ENCODE measurements around the gene HPCAL1.

DNA sequence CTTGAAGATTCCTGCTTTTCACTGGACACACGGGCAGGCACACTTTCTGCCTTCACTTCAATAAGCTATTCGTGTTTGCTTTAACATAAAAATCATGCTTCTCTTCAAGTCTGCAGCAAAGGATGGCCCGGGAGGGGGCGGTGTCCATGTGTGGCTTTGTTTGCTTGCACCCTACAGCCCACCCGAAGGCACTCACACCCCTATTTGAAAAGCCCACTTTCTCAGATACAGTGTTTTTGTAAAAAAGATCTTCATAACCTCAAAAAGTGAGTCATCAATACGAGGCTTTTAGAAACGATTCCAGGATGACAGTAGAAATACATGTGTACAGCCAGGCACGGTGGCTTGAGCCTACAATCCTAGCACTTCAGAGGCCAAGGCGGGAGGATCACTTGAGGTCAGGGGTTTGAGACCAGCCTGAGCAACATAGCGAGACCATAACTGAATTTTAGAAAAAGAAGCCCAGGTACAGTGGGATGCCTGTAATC lies 36.5 kb upstream of the HPCAL1 start:
- TF ChIP-seq, protein P1, sequence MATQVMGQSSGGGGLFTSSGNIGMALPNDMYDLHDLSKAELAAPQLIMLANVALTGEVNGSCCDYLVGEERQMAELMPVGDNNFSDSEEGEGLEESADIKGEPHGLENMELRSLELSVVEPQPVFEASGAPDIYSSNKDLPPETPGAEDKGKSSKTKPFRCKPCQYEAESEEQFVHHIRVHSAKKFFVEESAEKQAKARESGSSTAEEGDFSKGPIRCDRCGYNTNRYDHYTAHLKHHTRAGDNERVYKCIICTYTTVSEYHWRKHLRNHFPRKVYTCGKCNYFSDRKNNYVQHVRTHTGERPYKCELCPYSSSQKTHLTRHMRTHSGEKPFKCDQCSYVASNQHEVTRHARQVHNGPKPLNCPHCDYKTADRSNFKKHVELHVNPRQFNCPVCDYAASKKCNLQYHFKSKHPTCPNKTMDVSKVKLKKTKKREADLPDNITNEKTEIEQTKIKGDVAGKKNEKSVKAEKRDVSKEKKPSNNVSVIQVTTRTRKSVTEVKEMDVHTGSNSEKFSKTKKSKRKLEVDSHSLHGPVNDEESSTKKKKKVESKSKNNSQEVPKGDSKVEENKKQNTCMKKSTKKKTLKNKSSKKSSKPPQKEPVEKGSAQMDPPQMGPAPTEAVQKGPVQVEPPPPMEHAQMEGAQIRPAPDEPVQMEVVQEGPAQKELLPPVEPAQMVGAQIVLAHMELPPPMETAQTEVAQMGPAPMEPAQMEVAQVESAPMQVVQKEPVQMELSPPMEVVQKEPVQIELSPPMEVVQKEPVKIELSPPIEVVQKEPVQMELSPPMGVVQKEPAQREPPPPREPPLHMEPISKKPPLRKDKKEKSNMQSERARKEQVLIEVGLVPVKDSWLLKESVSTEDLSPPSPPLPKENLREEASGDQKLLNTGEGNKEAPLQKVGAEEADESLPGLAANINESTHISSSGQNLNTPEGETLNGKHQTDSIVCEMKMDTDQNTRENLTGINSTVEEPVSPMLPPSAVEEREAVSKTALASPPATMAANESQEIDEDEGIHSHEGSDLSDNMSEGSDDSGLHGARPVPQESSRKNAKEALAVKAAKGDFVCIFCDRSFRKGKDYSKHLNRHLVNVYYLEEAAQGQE (IDR thresholded peaks at IDR 0.05; ENCODE audit: low read depth), result no peak
- TF ChIP-seq, protein P2, sequence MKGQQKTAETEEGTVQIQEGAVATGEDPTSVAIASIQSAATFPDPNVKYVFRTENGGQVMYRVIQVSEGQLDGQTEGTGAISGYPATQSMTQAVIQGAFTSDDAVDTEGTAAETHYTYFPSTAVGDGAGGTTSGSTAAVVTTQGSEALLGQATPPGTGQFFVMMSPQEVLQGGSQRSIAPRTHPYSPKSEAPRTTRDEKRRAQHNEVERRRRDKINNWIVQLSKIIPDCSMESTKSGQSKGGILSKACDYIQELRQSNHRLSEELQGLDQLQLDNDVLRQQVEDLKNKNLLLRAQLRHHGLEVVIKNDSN (IDR thresholded peaks at IDR 0.05), result no peak
- no peak for TF ChIP-seq CREB1 (IDR thresholded peaks at IDR 0.05; ENCODE audit: low read depth)
- no peak for TF ChIP-seq YY1 (IDR thresholded peaks at IDR 0.05; ENCODE audit: low read depth)
- no peak for TF ChIP-seq TCF12 (IDR thresholded peaks at IDR 0.05; ENCODE audit: low read depth)
- TF ChIP-seq EP300 (IDR thresholded peaks at IDR 0.05; ENCODE audit: borderline replicate concordance), result no peak
- TF ChIP-seq ZBTB7A (IDR thresholded peaks at IDR 0.05; ENCODE audit: low read depth), result no peak
- no peak for TF ChIP-seq EGR1 (IDR thresholded peaks at IDR 0.05)
- no peak for TF ChIP-seq RAD21 (IDR thresholded peaks at IDR 0.05; ENCODE audit: low read depth)
- no peak for TF ChIP-seq TAF1 (IDR thresholded peaks at IDR 0.05; ENCODE audit: low read depth)
- TF ChIP-seq TEAD4 (IDR thresholded peaks at IDR 0.05), result no peak
- TF ChIP-seq, protein P3, sequence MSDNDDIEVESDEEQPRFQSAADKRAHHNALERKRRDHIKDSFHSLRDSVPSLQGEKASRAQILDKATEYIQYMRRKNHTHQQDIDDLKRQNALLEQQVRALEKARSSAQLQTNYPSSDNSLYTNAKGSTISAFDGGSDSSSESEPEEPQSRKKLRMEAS (IDR thresholded peaks at IDR 0.05), result no peak
